Muscle of leg (tissue), 16 donors: ENCODE measurements around the gene BMAL2. TPM values are rescaled to one million over a fixed set of nuclear protein-coding genes. Genes with fewer than 3 reads are reported as not detected.
A peak's percentile ranks its signal among the peaks of the same experiment; 100 is the strongest.

Experiments
- DNase-seq: peaks from one replicate; pipeline ENCODE4 v3.0.0; 2013
- H3K27ac ChIP-seq: one replicate; pipeline ENCODE4 v1.5.1; 2013; ENCODE audit warnings: mild to moderate bottlenecking, low read length, control low read depth
- H3K27me3 ChIP-seq: one replicate; pipeline ENCODE4 v1.6.1; 2013; ENCODE audit warnings: low read length; ENCODE audit not compliant: control insufficient read depth, insufficient read depth
- H3K36me3 ChIP-seq: one replicate; pipeline ENCODE4 v1.6.1; 2013; ENCODE audit warnings: low read length; ENCODE audit not compliant: control insufficient read depth, insufficient read depth
- H3K4me1 ChIP-seq: one replicate; pipeline ENCODE4 v1.6.1; 2013; ENCODE audit warnings: low read length; ENCODE audit not compliant: control insufficient read depth, insufficient read depth
- H3K4me3 ChIP-seq: one replicate; pipeline ENCODE4 v1.5.1; 2013; ENCODE audit warnings: low read length, control low read depth
- H3K9me3 ChIP-seq: replicated peaks from 2 replicates; pipeline ENCODE4 v1.6.1; 2013; ENCODE audit warnings: low read depth, low read length; ENCODE audit not compliant: control insufficient read depth
- WGBS: methylation state at CpG from one replicate; pipeline ENCODE4 v1.1.5; 2013; ENCODE audit warnings: missing lambda C conversion rate; ENCODE audit not compliant: insufficient coverage; 5-methylcytosine and 5-hydroxymethylcytosine counted together
- long read RNA-seq, 11 donors: transcript quantifications; one replicate each; lab custom pipeline, GENCODE V29; 2026
- polyA plus RNA-seq, 8 donors: library from polyadenylated mRNA; unstranded; fragments of 120-200 nt; gene quantifications; one replicate each; pipeline versions ENCODE4 v1.2.1 to v1.2.3, GENCODE V29; 2013; ENCODE audit warnings: inconsistent platforms in 1 of 8, low replicate concordance in 1 of 8; ENCODE audit not compliant: insufficient read length in 8 of 8, insufficient read depth in 1 of 8
- total RNA-seq: library from RNA; stranded (reverse); fragments of 120-200 nt; gene quantifications from one replicate; pipeline ENCODE4 v1.2.4, GENCODE V29; 2013

BMAL2 gene
- total RNA-seq (2.1 TPM), polyA plus RNA-seq (1 to 10 TPM in 7 of 8 donors, under 1 TPM in 1; 0.94 to 2.6 (median 1.5) TPM)
- long read RNA-seq, donor 1 = 0 reads
- long read RNA-seq, donor 2 = 0 reads
- long read RNA-seq, donor 3 = 0 reads
- long read RNA-seq, donor 4 = 0 reads
- long read RNA-seq, donor 5 = 0 reads
- long read RNA-seq, donor 6 = 0 reads
- long read RNA-seq, donor 7 = 0 reads
- long read RNA-seq, donor 8 = 0 reads
- long read RNA-seq, donor 9 = 0 reads
- long read RNA-seq, donor 10 = 0 reads
- long read RNA-seq, donor 11 = 0 reads

- H3K27me3 ChIP-seq = peaks cover 20% of the 10 kb centered on the region
- no peaks in the 10 kb centered on the region for H3K9me3 ChIP-seq
- H3K27ac ChIP-seq = no peak within 1 kb of the TSS
- WGBS = under 1% methylated on average over 94 of the region's 96 CpGs
- peak; percentile 33 for DNase-seq
- no peaks in the 10 kb centered on the region for H3K36me3 ChIP-seq
- peak within 1 kb of the TSS; percentile 46 for H3K4me3 ChIP-seq
- H3K4me1 ChIP-seq = peaks cover 7% of the 10 kb centered on the region
These were observed at the start of gene BMAL2 for GRCh38 chr12:27332714-27333402. Gene BMAL2 (plus strand): TSS chr12:27332836. CDS start chr12:27333073, 237 bp downstream.

- H3K36me3 ChIP-seq = no peaks in the 10 kb centered on the region
- H3K4me3 ChIP-seq = no peak overlapping the region
- H3K27ac ChIP-seq = no peak overlapping the region
- no peaks in the 10 kb centered on the region for H3K27me3 ChIP-seq
- no peak for DNase-seq
- H3K9me3 ChIP-seq = no peaks in the 10 kb centered on the region
- H3K4me1 ChIP-seq = no peaks in the 10 kb centered on the region
- 100% methylated on average over 2 of the region's 3 CpGs for WGBS
These were observed 48.6 kb upstream of the BMAL2 start for GRCh38 chr12:27284021-27284420.

- no peaks in the 10 kb centered on the region for H3K4me1 ChIP-seq
- no CpG with 5 or more reads among the region's 2 CpGs for WGBS
- peak; percentile 47 for DNase-seq
- H3K4me3 ChIP-seq = no peak overlapping the region
- H3K36me3 ChIP-seq = no peaks in the 10 kb centered on the region
- peak overlapping the region; percentile 21 for H3K27ac ChIP-seq
- no peaks in the 10 kb centered on the region for H3K27me3 ChIP-seq
- no peaks in the 10 kb centered on the region for H3K9me3 ChIP-seq
These were observed 47.9 kb upstream of the BMAL2 start for GRCh38 chr12:27284751-27285150.

- no peak overlapping the region for H3K4me3 ChIP-seq
- H3K36me3 ChIP-seq = no peaks in the 10 kb centered on the region
- no peak overlapping the region for H3K27ac ChIP-seq
- DNase-seq = no peak
- H3K4me1 ChIP-seq = no peaks in the 10 kb centered on the region
- no peaks in the 10 kb centered on the region for H3K9me3 ChIP-seq
- H3K27me3 ChIP-seq = no peaks in the 10 kb centered on the region
- no CpG with 5 or more reads among the region's 1 CpG for WGBS
These were observed 47.2 kb upstream of the BMAL2 start for GRCh38 chr12:27285403-27285802.

- Histone ChIP-seq H3K27ac (no peak overlapping the region), H3K9me3 (no peaks in the 10 kb centered on the region), H3K27me3 (no peaks in the 10 kb centered on the region), H3K36me3 (no peaks in the 10 kb centered on the region), H3K4me3 (no peak overlapping the region), H3K4me1 (no peaks in the 10 kb centered on the region)
- no CpG with 5 or more reads among the region's 3 CpGs for WGBS
- DNase-seq = no peak
These were observed 43.2 kb upstream of the BMAL2 start for GRCh38 chr12:27289414-27289813.

- Histone ChIP-seq H3K36me3 (no peaks in the 10 kb centered on the region), H3K27ac (no peak overlapping the region), H3K4me1 (no peaks in the 10 kb centered on the region), H3K9me3 (no peaks in the 10 kb centered on the region), H3K27me3 (no peaks in the 10 kb centered on the region), H3K4me3 (no peak overlapping the region)
- 27% methylated on average over 3 of the region's 4 CpGs for WGBS
- DNase-seq = no peak
These were observed 42.0 kb upstream of the BMAL2 start for GRCh38 chr12:27290501-27291168.

GRCh38 chr12:27291862-27292261 is 40.8 kb upstream of the BMAL2 start:
- no peak for DNase-seq
- H3K27me3 ChIP-seq = no peaks in the 10 kb centered on the region
- no peaks in the 10 kb centered on the region for H3K36me3 ChIP-seq
- no CpG with 5 or more reads among the region's 1 CpG for WGBS
- H3K4me3 ChIP-seq = no peak overlapping the region
- H3K4me1 ChIP-seq = no peaks in the 10 kb centered on the region
- no peak overlapping the region for H3K27ac ChIP-seq
- H3K9me3 ChIP-seq = no peaks in the 10 kb centered on the region

- H3K4me1 ChIP-seq = no peaks in the 10 kb centered on the region
- no peaks in the 10 kb centered on the region for H3K9me3 ChIP-seq
- 86% methylated on average over 1 of the region's 2 CpGs for WGBS
- H3K27ac ChIP-seq = no peak overlapping the region
- no peak for DNase-seq
- H3K27me3 ChIP-seq = no peaks in the 10 kb centered on the region
- no peaks in the 10 kb centered on the region for H3K36me3 ChIP-seq
- H3K4me3 ChIP-seq = no peak overlapping the region
These were observed 39.9 kb upstream of the BMAL2 start for GRCh38 chr12:27292718-27293117.

- Histone ChIP-seq H3K27me3 (no peaks in the 10 kb centered on the region), H3K36me3 (peaks cover 2% of the 10 kb centered on the region), H3K27ac (no peak overlapping the region), H3K9me3 (no peaks in the 10 kb centered on the region), H3K4me3 (no peak overlapping the region), H3K4me1 (no peaks in the 10 kb centered on the region)
- DNase-seq = no peak
- WGBS = no CpG with 5 or more reads among the region's 3 CpGs
These were observed 39.2 kb upstream of the BMAL2 start for GRCh38 chr12:27293463-27293862.

GRCh38 chr12:27296674-27297073 is 36.0 kb upstream of the BMAL2 start:
- H3K36me3 ChIP-seq = peaks cover 7% of the 10 kb centered on the region
- H3K4me3 ChIP-seq = no peak overlapping the region
- 74% methylated on average over 5 of the region's 6 CpGs for WGBS
- H3K27me3 ChIP-seq = no peaks in the 10 kb centered on the region
- no peaks in the 10 kb centered on the region for H3K9me3 ChIP-seq
- no peak overlapping the region for H3K27ac ChIP-seq
- DNase-seq = no peak
- H3K4me1 ChIP-seq = no peaks in the 10 kb centered on the region
